ENCODE measurements around the gene TMEM267. TPM values are rescaled to one million over a fixed set of nuclear protein-coding genes. Genes with fewer than 3 reads are reported as not detected.

Gene TMEM267
- total and polyA plus RNA-seq, 2 of the 8 experiments (the other 6 are each of a cell fraction or from before 2014, with no cell fraction given) = 4.8 to 6.2 TPM

GRCh38 chr5:43415935-43416802, 67.5 kb downstream of the TMEM267 start:
- no peak overlapping the region for H2BK5ac ChIP-seq (ENCODE audit: low read depth, low read length)
- no peak for FAIRE-seq
- TF ChIP-seq POLR2A (IDR thresholded peaks at IDR 0.05; ENCODE audit: control extremely low read depth in 1 of 2, low read depth in 2 of 2, low read length in 2 of 2) (no peak), CREB1 (IDR thresholded peaks at IDR 0.05) (no peak), EP300 (IDR thresholded peaks at IDR 0.05; ENCODE audit: borderline replicate concordance in 1 of 2, low read depth in 2 of 2, low read length in 2 of 2) (no peak), YY1 (IDR thresholded peaks at IDR 0.05; ENCODE audit: low read depth, low read length) (no peak), HDAC6 (IDR thresholded peaks at IDR 0.05; ENCODE audit: low read depth, low read length) (no peak), TBP (IDR thresholded peaks at IDR 0.05; ENCODE audit: low read depth, low read length) (no peak), BACH1 (IDR thresholded peaks at IDR 0.05; ENCODE audit: low read length) (no peak), USF2 (IDR thresholded peaks at IDR 0.05; ENCODE audit: low read length) (no peak), CEBPB (IDR thresholded peaks at IDR 0.05; ENCODE audit: low read depth, low read length) (no peak), TAF7 (optimal IDR thresholded peaks at IDR 0.05; ENCODE audit: borderline replicate concordance, low read depth, low read length) (no peak)

More at GRCh38 chr5:43415935-43416802, 67.5 kb downstream of the TMEM267 start:
- Histone ChIP-seq H2BK12ac (ENCODE audit: low read depth, low read length) (no peak overlapping the region), H2AFZ (ENCODE audit: low read length) (no peak overlapping the region), H2AK5ac (ENCODE audit: low read depth, low read length) (no peak overlapping the region), H3K4me1 (replicated peaks in 1 of 4; ENCODE audit: control insufficient read depth in 3 of 4, insufficient read depth in 4 of 4, low read length in 3 of 4) (no peaks in the 10 kb centered on the region), H3K27ac (ENCODE audit: low read depth, low read length) (no peak overlapping the region), H3K27me3 (replicated peaks in 1 of 4; ENCODE audit: control insufficient read depth in 3 of 4, extremely low read depth in 1 of 4, insufficient read depth in 3 of 4, low read length in 3 of 4) (no peaks in the 10 kb centered on the region), H3K79me1 (ENCODE audit: low read depth, low read length) (no peaks in the 10 kb centered on the region), H3K4me2 (ENCODE audit: insufficient read depth in 1 of 2, low read depth in 2 of 2, low read length in 2 of 2) (no peak overlapping the region), H3K14ac (ENCODE audit: insufficient read length) (no peak overlapping the region), H2BK20ac (ENCODE audit: low read length) (no peak overlapping the region), H3K9me3 (ENCODE audit: insufficient read depth in 2 of 2, low read depth in 1 of 2, low read length in 1 of 2) (no peaks in the 10 kb centered on the region), H3K23me2 (ENCODE audit: low read depth, low read length) (no peaks in the 10 kb centered on the region), H2BK15ac (ENCODE audit: low read length) (no peak overlapping the region), H3K4ac (replicated peaks; ENCODE audit: insufficient read length, low read depth, low read length) (no peak overlapping the region), H2BK120ac (replicated peaks; ENCODE audit: low read depth, low read length) (no peak overlapping the region), H3K56ac (replicated peaks; ENCODE audit: insufficient read length, low read depth, low read length) (no peak overlapping the region), H4K20me1 (replicated peaks in 1 of 2; ENCODE audit: control insufficient read depth in 1 of 2, insufficient read depth in 2 of 2, low read length in 2 of 2) (no peaks in the 10 kb centered on the region), H3K23ac (ENCODE audit: insufficient read length) (no peak overlapping the region), H4K5ac (ENCODE audit: insufficient read length, low read depth, low read length) (no peak overlapping the region), H3K79me2 (ENCODE audit: control insufficient read depth in 1 of 2, insufficient read depth in 2 of 2, low read length in 2 of 2) (no peaks in the 10 kb centered on the region), H3K18ac (ENCODE audit: extremely low read depth, low read length) (no peak overlapping the region), H3K9ac (replicated peaks in 1 of 4; ENCODE audit: extremely low read depth in 1 of 4, low read depth in 3 of 4, low read length in 3 of 4) (no peak overlapping the region), H4K8ac (ENCODE audit: extremely low read depth, insufficient read depth, low read length) (no peak overlapping the region), H3K4me3 (ENCODE audit: extremely low read depth in 1 of 4, insufficient read depth in 2 of 4, low read depth in 3 of 4, low read length in 4 of 4) (no peak overlapping the region), H3K36me3 (ENCODE audit: control insufficient read depth in 2 of 4, insufficient read depth in 4 of 4, low read length in 3 of 4) (no peaks in the 10 kb centered on the region), H4K91ac (replicated peaks; ENCODE audit: insufficient read length, low read length) (no peak overlapping the region)
- ChIA-PET POLR2A (ENCODE audit: partially characterized antibody) (interaction anchor here (1.1 kb wide), 1 partner anchor 295 kb away, joined by 3 read pairs; the partner anchor contains the start of gene ZNF131), CTCF (ENCODE audit: partially characterized antibody) (interaction anchor here (0.6 to 1.0 kb wide), 3 partner anchors 27 to 189 kb away, joined by 3 read pairs; no protein-coding TSS in a partner anchor)
- 93% methylated on average over 3 of the region's 3 CpGs; no CpG with 5 or more reads in 1 of the 2 experiments for WGBS, 2 experiments (ENCODE audit: extremely low coverage in 1 of 2, insufficient coverage in 1 of 2, insufficient read length in 1 of 2, insufficient replicate concordance in 2 of 2, low coverage in 1 of 2, low lambda C conversion rate in 2 of 2, missing lambda C conversion rate in 1 of 2)
- no peak for DNase-seq (ENCODE audit: low read depth in 1 of 2, low spot score in 2 of 2)

All from H1 (cell line).